ENCODE data around the gene CDK16. TPM values are rescaled to one million over a fixed set of nuclear protein-coding genes. Genes with fewer than 3 reads are reported as not detected.

CDK16 gene
- total RNA-seq, 1 donor, result 61.2 TPM

GRCh38 chrX:47201345-47201944 is 17.0 kb upstream of the CDK16 start:
- H3K4me2 ChIP-seq (ENCODE audit: insufficient read depth, low read length), result no peak overlapping the region
- peaks cover 51% of the 10 kb centered on the region for H3K79me2 ChIP-seq (ENCODE audit: insufficient read depth, low read length)
- no peaks in the 10 kb centered on the region for H3K9me3 ChIP-seq (ENCODE audit: low read depth, low read length)
- peaks cover 83% of the 10 kb centered on the region for H4K20me1 ChIP-seq (ENCODE audit: insufficient read depth, low read length)
- H3K4me3 ChIP-seq (ENCODE audit: insufficient read depth, low read length), result no peak overlapping the region
- H3K27ac ChIP-seq (ENCODE audit: low read depth, low read length), result peak overlapping the region; percentile 6
- no peaks in the 10 kb centered on the region for H3K27me3 ChIP-seq (ENCODE audit: insufficient read depth, low read length)
- peaks cover 19% of the 10 kb centered on the region for H3K4me1 ChIP-seq (ENCODE audit: insufficient read depth, low read length)
- peaks cover 83% of the 10 kb centered on the region for H3K36me3 ChIP-seq (ENCODE audit: insufficient read depth, low read length)
- TF ChIP-seq CTCF (IDR thresholded peaks at IDR 0.05; ENCODE audit: extremely low read depth, low read depth, low read length), result no peak
- H2AFZ ChIP-seq (ENCODE audit: low read length), result no peak overlapping the region
- DNase-seq (ENCODE audit: insufficient read length, low spot score, missing footprints), result peak; percentile 9

- no peak overlapping the region for H2AFZ ChIP-seq (ENCODE audit: low read length)
- no peaks in the 10 kb centered on the region for H3K9me3 ChIP-seq (ENCODE audit: low read depth, low read length)
- peaks cover 89% of the 10 kb centered on the region for H3K36me3 ChIP-seq (ENCODE audit: insufficient read depth, low read length)
- H3K4me1 ChIP-seq (ENCODE audit: insufficient read depth, low read length), result peaks cover 10% of the 10 kb centered on the region
- H3K79me2 ChIP-seq (ENCODE audit: insufficient read depth, low read length), result peaks cover 43% of the 10 kb centered on the region
- peak; percentile 66 for DNase-seq (ENCODE audit: insufficient read length, low spot score, missing footprints)
- TF ChIP-seq CTCF (IDR thresholded peaks at IDR 0.05; ENCODE audit: extremely low read depth, low read depth, low read length), result no peak
- no peak overlapping the region for H3K4me3 ChIP-seq (ENCODE audit: insufficient read depth, low read length)
- H3K4me2 ChIP-seq (ENCODE audit: insufficient read depth, low read length), result no peak overlapping the region
- H4K20me1 ChIP-seq (ENCODE audit: insufficient read depth, low read length), result peaks cover 83% of the 10 kb centered on the region
- no peaks in the 10 kb centered on the region for H3K27me3 ChIP-seq (ENCODE audit: insufficient read depth, low read length)
- H3K27ac ChIP-seq (ENCODE audit: low read depth, low read length), result no peak overlapping the region
These were observed 16.2 kb upstream of the CDK16 start for GRCh38 chrX:47202316-47202715.

- peaks cover 93% of the 10 kb centered on the region for H3K36me3 ChIP-seq (ENCODE audit: insufficient read depth, low read length)
- no peak overlapping the region for H3K4me3 ChIP-seq (ENCODE audit: insufficient read depth, low read length)
- H3K27ac ChIP-seq (ENCODE audit: low read depth, low read length), result no peak overlapping the region
- H3K4me1 ChIP-seq (ENCODE audit: insufficient read depth, low read length), result peaks cover 5% of the 10 kb centered on the region
- H3K27me3 ChIP-seq (ENCODE audit: insufficient read depth, low read length), result no peaks in the 10 kb centered on the region
- peaks cover 37% of the 10 kb centered on the region for H3K79me2 ChIP-seq (ENCODE audit: insufficient read depth, low read length)
- H3K4me2 ChIP-seq (ENCODE audit: insufficient read depth, low read length), result no peak overlapping the region
- no peaks in the 10 kb centered on the region for H3K9me3 ChIP-seq (ENCODE audit: low read depth, low read length)
- DNase-seq (ENCODE audit: insufficient read length, low spot score, missing footprints), result no peak
- H2AFZ ChIP-seq (ENCODE audit: low read length), result no peak overlapping the region
- TF ChIP-seq CTCF (IDR thresholded peaks at IDR 0.05; ENCODE audit: extremely low read depth, low read depth, low read length), result no peak
- H4K20me1 ChIP-seq (ENCODE audit: insufficient read depth, low read length), result peaks cover 81% of the 10 kb centered on the region
These were observed 15.6 kb upstream of the CDK16 start for GRCh38 chrX:47202877-47203276.

GRCh38 chrX:47204970-47205369 is 13.5 kb upstream of the CDK16 start:
- no peaks in the 10 kb centered on the region for H3K27me3 ChIP-seq (ENCODE audit: insufficient read depth, low read length)
- no peak overlapping the region for H3K4me2 ChIP-seq (ENCODE audit: insufficient read depth, low read length)
- DNase-seq (ENCODE audit: insufficient read length, low spot score, missing footprints), result peak; percentile 13
- H3K27ac ChIP-seq (ENCODE audit: low read depth, low read length), result no peak overlapping the region
- H2AFZ ChIP-seq (ENCODE audit: low read length), result no peak overlapping the region
- no peak overlapping the region for H3K4me3 ChIP-seq (ENCODE audit: insufficient read depth, low read length)
- H3K4me1 ChIP-seq (ENCODE audit: insufficient read depth, low read length), result no peaks in the 10 kb centered on the region
- no peaks in the 10 kb centered on the region for H3K9me3 ChIP-seq (ENCODE audit: low read depth, low read length)
- peaks cover 95% of the 10 kb centered on the region for H3K36me3 ChIP-seq (ENCODE audit: insufficient read depth, low read length)
- peaks cover 21% of the 10 kb centered on the region for H3K79me2 ChIP-seq (ENCODE audit: insufficient read depth, low read length)
- TF ChIP-seq CTCF (IDR thresholded peaks at IDR 0.05; ENCODE audit: extremely low read depth, low read depth, low read length), result peak; percentile 10
- peaks cover 73% of the 10 kb centered on the region for H4K20me1 ChIP-seq (ENCODE audit: insufficient read depth, low read length)

Data from osteoblast (primary cell).